ENCODE results near the gene SGMS1.
"Not testable (repeated sequence)": the region's sequence is repeated elsewhere in the genome, so short reads cannot be mapped to it uniquely, and the experiment has no call there.

Gene SGMS1

GRCh38 chr10:50375745-50376144 is 248.0 kb downstream of the SGMS1 start:
- no peak for DNase-seq (ENCODE audit: low read depth in 2 of 2)

DNA sequence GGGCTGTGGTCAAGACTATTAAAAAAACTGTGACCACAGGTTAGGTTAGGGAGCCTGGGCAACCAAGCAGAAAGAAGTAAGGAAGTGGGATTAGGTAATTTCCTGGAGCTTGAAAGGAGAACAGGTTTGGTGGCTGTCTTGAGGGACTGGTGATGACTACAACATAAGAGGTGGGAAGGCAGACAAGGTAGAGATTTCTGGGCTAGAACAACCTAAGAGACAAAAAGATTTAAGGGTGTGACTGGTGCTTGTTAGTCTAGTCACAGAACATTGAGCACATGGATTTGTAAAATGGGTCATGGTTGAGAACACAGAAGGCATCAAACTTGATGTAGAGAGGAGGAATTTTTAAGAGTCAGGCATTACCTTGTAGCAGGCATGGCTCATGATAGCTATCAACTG is 248.7 kb downstream of the SGMS1 start:
- no peak for DNase-seq (ENCODE audit: low read depth in 2 of 2)

- no peak for DNase-seq (ENCODE audit: low read depth in 2 of 2)
These were observed 249.8 kb downstream of the SGMS1 start for GRCh38 chr10:50373821-50374501.

DNA sequence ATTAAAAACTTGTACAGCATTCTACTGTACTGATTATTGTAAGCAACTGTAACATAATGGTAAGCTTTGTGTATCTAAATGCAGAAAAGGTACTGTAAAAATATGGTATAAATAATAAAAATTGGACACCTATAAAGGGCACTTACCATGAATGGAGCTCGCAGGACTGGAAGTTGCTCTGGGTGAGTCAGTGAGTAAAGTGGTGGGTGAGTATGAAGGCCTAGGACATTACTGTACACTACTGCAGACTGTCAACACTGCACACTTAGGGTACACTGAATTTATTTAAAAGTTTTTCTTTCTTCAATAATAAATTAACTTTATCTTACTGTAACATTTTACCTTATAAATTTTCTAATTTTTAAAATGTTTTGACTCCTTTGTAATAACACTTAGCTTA is 253.8 kb downstream of the SGMS1 start:
- no peak for DNase-seq (ENCODE audit: low read depth in 2 of 2)

- DNase-seq (ENCODE audit: low read depth in 2 of 2), result no peak
These were observed 256.0 kb downstream of the SGMS1 start for GRCh38 chr10:50367732-50368131.

DNA sequence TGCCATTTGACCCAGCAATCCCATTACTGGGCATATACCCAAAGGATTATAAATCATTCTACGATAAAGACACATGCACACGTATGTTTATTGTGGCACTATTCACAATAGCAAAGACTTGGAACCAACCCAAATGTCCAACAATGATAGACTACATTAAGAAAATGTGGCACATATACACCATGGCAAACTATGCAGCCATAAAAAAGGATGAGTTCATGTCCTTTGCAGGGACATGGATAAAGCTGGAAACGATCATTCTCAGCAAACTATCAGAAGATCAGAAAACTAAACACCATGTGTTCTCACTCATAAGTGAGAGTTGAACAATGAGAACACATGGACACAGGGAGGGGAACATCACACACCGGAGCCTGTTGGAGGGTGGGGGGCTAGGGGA is 257.3 kb downstream of the SGMS1 start:
- not testable (repeated sequence) for DNase-seq (ENCODE audit: low read depth in 2 of 2)

GRCh38 chr10:50364730-50365129 is 259.0 kb downstream of the SGMS1 start:
- not testable (repeated sequence) for DNase-seq (ENCODE audit: low read depth in 2 of 2)

DNA sequence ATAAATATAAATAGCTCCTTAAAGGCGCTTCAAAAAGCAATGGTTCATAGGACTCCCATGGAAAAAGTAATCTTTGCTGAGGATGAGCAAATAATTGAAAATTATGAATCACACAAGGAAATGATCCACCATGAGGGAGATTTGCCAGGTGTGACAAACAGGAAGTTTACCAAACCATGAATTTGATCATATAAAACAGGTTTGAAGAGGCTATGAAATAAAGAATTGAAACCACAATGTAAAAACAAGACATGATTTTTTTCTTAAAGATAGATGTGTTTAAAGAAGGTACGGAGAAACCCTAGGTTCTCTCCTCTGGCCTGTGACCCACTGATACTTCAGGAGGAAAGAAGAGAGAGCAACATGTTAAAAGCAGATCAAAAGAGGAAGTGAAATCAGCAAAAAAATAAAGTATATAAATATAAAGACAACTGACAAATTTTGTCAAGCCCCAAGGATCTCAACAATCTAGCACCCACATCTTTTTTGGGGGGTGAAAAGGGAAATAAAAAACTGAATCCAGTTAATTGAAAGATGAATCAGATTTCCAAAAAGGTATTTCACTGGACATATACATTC is 261.1 kb downstream of the SGMS1 start:
- no peak for DNase-seq (ENCODE audit: low read depth in 2 of 2)

GRCh38 chr10:50361946-50362345 is 261.8 kb downstream of the SGMS1 start:
- DNase-seq (ENCODE audit: low read depth in 2 of 2), result no peak

DNA sequence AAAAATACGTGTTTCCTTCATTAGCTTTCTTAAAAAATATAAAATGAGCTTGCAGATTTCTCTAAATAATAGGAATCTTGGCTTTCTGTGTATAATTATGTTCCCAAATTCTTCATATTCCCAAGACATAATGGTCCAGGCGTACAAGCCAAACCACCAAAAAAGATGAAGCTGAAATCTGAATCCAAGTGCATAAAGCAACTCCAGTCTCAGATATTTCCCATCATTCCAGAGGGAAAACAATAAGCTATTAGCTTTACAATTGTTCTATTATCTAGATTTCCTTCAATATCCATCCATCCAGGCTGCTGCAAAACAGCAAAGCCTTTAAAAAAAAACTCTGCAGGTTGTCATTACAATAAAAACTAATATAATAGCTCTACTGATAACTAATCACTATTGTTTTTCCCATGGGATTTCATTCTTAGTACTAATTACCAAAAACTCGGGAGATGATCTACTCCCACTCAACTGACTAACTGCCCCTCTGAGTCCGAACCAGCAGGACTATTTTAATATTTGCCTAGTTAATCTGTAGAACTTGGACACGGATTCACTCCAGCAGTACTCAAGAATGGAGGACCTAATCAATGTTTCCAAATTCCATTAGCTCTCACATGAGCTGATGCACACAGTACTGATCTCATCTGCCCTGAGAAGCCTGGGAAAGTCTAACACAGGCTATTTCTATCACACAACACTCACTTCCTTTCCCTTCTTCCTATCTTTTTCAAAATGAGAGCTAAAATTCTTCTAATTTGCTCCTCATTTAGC is 263.5 kb downstream of the SGMS1 start:
- DNase-seq (ENCODE audit: low read depth in 2 of 2), result no peak

DNA sequence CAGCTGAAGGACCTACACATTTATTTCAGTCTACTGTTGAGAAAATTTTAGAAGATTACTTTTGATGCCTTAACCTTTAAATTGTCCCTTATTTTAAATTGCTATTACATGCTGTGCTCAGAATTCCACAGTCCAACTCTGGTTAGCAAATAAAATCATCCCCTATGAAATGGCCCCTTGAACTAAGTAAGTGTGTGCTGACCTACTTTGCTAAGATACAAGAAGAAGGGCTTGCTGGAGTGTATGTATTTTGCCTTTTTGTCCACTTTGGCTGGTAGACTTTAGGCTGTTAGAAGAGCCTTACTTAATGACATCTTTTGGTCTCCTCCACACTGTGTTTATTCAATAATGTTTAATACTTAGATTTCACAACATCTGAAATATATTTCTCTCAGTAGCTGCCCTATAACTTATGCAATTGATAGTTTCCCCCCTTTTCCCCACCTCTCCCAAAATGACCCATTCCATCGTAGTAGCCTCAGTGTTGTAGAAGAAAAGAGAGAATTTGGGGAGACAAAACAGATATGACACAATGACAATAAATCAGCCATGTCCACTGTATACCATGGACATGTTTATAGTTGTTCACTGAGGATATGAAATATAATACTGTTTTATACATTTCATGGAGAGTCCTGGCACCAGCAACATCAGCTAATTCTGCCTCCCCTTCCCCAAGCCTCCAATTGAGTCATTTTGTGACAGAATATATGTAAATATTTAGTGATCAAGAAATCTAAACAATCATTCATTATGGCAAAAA is 264.6 kb downstream of the SGMS1 start:
- DNase-seq (ENCODE audit: low read depth in 2 of 2), result no peak

DNA sequence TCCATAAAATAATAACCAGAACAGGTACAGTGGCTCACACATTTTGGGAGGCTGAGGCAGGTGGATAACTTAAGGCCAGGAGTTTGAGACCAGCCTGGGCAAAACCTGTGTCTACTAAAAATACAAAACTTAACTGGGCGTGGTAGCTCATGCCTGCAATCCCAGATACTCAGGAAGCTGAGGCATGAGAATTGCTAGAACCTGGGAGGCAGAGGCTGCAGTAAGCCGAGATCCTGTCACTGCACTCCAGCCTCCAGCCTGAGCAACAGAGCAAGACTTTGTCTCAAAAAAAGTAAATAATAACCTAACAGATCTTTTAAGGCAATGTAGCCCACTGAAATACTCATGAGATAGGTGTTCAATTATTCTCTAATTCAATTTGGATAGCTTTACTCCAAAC is 265.3 kb downstream of the SGMS1 start:
- no peak for DNase-seq (ENCODE audit: low read depth in 2 of 2)

DNA sequence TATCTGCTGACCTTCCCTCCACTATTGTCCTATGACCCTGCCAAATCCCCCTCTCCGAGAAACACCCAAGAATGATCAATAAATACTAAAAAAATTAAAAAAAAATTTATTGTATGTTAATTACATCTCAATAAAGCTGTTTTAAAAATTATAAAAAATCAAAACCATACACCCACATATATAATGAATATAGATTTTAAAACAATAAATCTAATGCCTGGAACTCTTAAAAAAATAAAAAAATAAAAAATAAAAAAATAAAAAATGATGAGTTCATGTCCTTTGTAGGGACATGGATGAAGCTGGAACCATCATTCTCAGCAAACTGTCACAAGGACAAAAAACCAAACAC is 267.3 kb downstream of the SGMS1 start:
- not testable (repeated sequence) for DNase-seq (ENCODE audit: low read depth in 2 of 2)

DNA sequence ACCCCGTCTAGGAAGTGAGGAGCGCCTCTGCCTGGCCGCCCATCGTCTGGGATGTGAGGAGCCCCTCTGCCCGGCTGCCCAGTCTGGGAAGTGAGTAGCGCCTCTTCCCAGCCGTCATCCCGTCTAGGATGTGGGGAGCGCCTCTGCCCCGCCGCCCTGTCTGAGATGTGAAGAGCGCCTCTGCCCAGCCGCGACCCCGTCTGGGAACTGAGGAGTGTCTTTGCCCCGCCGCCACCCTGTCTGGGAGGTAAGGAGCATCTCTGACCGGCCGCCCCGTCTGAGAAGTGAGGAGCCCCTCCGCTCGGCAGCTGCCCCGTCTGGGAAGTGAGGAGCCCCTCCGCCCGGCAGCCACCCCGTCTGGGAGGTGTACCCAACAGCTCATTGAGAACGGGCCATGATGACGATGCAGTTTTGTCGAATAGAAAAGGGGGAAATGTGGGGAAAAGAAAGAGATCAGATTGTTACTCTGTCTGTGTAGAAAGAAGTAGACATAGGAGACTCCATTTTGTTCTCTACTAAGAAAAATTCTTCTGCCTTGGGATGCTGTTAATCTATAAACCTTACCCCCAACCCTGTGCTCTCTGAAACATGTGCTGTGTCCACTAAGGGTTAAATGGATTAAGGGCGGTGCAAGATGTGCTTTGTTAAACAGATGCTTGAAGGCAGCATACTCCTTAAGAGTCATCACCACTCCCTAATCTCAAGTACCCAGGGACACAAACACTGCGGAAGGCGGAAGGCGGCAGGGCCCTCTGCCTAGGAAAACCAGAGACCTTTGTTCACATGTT is 267.9 kb downstream of the SGMS1 start:
- not testable (repeated sequence) for DNase-seq (ENCODE audit: low read depth in 2 of 2)

- DNase-seq (ENCODE audit: low read depth in 2 of 2), result no peak
These were observed 272.1 kb downstream of the SGMS1 start for GRCh38 chr10:50351483-50352146.

DNA sequence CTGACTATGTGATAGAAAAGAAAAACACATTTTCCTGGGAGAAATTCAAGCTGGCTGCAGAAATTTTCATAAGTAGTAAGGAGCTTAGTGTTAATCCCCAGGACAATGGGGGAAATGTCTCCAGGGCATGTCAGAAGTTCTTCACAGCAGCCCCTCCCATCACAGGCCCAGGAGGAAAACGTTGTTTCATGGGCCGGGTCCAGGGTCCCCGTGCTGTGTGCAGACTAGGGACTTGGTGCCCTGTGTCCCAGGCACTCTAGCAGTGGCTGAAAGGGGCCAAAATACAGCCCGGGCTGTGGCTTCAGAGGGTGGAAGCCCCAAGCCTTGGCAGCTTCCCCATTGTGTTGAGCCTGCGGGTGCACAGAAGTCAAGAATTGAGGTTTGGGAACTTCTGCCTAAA is 273.4 kb downstream of the SGMS1 start:
- DNase-seq (ENCODE audit: low read depth in 2 of 2), result no peak

GRCh38 chr10:50349554-50349953 is 274.2 kb downstream of the SGMS1 start:
- DNase-seq (ENCODE audit: low read depth in 2 of 2), result no peak

GRCh38 chr10:50347394-50347802 is 276.4 kb downstream of the SGMS1 start:
- DNase-seq (ENCODE audit: low read depth in 2 of 2), result no peak

- DNase-seq (ENCODE audit: low read depth in 2 of 2), result no peak
These were observed 276.8 kb downstream of the SGMS1 start for GRCh38 chr10:50346942-50347341.

GRCh38 chr10:50345545-50345944 is 278.2 kb downstream of the SGMS1 start:
- DNase-seq (ENCODE audit: low read depth in 2 of 2), result no peak

DNA sequence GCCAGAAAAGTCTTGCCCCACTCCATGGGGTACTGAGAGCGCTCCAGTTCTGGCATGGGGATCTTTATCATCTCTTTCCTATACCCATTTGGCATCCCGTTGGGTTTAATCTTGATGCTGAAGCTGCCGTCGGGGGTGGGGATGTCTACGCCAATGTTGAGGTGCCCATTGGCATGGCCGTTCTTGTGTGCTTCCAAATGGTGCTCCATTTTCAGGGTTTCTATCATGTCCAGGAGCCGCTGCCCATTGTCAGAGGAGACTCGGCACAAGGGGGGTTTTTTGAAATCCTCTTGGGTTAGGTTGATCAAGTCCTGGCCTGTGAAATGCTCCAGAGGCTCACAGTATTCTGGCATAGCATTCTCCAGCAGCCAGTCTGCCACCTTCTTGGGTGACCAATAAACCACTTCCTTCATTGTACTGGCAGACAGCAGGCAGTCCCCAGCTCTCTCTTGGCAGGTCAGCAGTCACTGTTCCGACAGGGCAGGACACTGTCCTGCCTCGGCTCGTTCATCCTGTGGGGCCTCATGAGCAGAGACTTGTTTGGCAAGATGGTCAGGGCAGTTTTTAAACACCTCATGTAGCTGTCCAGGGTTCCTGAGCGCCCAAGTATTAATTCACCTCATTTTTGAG is 279.9 kb downstream of the SGMS1 start:
- no peak for DNase-seq (ENCODE audit: low read depth in 2 of 2)
